ENCODE measurements around the gene SMU1.
"Not testable (repeated sequence)": the region's sequence is repeated elsewhere in the genome, so short reads cannot be mapped to it uniquely, and the experiment has no call there.

Gene SMU1

DNA sequence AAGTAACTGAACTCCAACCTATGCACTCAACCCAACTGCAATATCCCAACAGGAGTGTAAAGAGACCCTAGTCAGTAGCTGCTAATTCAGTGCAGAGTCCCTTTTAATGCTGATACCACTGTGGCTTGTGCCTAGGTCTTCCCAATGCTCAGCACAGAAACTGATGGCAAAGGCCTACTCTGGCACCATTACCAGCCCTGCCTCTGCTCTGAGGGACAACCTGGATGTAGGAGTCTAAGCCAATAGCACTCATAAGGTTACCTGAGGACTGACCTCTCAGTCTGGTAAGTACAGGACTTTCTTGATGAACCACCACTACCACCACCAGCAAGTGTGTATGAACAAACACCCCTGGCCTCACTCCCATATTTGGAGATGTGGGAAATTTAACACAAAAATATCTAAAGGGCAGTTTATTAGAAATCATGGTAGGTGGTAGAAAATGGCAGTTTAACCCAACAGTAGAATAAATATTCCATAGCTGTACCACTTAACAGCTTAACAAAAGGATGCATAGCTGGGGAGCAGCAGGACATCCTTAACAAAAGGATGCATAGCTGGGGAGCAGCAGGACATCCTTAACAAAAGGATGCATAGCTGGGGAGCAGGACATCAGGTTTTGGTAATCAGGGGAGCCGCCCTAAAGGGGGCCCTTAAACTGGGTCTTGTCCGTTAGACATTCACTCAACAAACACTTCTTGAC lies 62.4 kb downstream of the SMU1 start:
- TF ChIP-seq, protein P1, sequence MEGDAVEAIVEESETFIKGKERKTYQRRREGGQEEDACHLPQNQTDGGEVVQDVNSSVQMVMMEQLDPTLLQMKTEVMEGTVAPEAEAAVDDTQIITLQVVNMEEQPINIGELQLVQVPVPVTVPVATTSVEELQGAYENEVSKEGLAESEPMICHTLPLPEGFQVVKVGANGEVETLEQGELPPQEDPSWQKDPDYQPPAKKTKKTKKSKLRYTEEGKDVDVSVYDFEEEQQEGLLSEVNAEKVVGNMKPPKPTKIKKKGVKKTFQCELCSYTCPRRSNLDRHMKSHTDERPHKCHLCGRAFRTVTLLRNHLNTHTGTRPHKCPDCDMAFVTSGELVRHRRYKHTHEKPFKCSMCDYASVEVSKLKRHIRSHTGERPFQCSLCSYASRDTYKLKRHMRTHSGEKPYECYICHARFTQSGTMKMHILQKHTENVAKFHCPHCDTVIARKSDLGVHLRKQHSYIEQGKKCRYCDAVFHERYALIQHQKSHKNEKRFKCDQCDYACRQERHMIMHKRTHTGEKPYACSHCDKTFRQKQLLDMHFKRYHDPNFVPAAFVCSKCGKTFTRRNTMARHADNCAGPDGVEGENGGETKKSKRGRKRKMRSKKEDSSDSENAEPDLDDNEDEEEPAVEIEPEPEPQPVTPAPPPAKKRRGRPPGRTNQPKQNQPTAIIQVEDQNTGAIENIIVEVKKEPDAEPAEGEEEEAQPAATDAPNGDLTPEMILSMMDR (IDR thresholded peaks at IDR 0.05; ENCODE audit: insufficient read depth, missing control alignments) = no peak
- FAIRE-seq = no peak
- no peak for DNase-seq (ENCODE audit: insufficient read length, low spot score)

DNA sequence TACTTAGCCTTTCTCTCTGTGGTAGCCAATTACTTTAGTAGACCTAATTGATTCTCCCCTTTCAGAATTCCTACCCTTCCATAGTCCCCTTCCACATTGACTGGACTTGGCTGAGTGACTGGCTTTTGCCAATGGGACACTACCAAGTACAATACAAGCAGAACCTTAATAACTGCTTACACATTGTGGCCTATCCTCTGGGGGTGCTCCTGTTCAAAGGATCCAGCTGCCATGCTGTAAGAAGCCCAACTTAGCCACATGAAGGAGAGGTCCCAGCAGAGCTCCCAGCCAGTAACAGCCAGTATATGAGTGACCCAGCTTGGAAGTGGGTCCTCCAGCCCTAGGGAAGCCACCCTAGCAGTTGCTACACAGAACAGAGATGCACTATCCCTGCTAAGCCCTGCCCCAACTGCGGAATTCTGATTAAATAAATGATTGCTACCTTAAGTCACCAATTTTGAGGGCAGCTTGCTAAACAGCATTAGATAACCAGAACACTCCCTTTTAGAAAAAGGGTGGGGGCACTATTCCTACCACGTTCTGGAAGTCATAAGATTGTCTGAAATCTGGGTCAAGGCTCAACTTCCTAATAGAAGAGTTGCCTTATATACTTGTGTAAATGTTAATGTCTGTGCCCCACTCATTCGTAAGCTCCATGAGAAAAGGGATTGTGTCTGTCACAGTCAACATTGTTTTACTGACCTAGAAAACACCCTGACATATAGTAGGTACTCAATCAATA lies 64.0 kb downstream of the SMU1 start:
- DNase-seq (ENCODE audit: insufficient read length, low spot score) (no peak), FAIRE-seq (no peak)
- TF ChIP-seq, protein P1 (IDR thresholded peaks at IDR 0.05; ENCODE audit: insufficient read depth, missing control alignments) = no peak

DNA sequence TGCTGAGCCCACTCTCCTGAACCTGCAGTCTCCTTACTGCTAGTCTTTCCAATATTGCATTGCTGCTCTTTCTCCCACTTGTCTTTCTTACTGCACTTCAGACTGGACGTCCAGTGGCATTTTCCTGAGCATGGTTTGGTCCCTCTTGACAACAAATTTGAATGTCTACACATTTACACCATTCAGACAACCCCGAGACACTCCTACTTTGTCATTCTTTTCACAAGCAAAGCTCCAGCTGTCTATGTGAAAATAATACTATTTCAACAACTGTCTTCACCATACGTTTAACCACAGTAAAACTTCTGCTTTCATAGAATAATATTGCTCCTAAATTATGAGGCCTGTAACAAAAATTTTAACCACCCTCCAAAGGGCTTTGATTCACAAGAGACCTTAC lies 64.6 kb downstream of the SMU1 start:
- DNase-seq (ENCODE audit: insufficient read length, low spot score) (no peak), FAIRE-seq (no peak)
- TF ChIP-seq, protein P1 (IDR thresholded peaks at IDR 0.05; ENCODE audit: insufficient read depth, missing control alignments) = no peak

DNA sequence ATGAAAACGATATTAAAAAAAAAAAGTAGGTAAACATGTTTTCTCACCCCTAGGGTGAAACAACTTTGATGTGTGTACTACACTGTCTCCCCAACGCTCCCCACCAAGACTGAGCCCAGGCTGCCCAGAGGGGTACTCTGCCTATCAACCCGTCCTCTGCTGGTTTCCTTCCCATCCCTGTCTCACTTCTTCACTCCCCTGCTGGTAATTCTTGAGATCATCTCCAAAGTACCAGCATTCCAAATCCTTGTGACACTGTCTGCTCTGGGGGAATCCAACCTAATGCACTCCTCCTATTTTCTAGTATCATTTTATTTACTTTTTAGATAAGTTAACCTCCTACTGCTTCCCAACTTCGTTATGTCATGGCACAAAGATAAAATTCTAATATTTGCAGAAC lies 68.7 kb downstream of the SMU1 start:
- TF ChIP-seq, protein P1 (IDR thresholded peaks at IDR 0.05; ENCODE audit: insufficient read depth, missing control alignments) = no peak
- FAIRE-seq (no peak), DNase-seq (ENCODE audit: insufficient read length, low spot score) (no peak)

DNA sequence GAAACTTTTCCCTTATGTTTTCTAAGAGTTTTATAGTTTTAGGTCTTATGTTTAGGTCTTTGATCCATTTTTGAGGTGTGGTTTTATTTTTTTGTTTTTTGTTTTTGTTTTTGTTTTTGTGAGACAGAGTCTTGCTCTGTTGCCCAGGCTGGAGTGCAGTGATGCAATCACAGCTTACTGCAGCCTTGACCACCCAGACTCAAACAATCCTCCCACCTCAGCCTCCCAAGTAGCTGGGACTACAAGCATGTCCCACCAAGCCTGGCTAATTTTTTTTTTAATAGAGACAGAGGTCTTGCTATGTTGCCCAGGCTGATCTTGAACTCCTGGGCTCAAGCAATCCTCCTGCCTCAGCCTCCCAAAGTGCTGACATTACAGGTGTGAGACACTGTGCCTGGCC lies 71.1 kb downstream of the SMU1 start:
- not testable (repeated sequence) for FAIRE-seq; DNase-seq (ENCODE audit: insufficient read length, low spot score)

DNA sequence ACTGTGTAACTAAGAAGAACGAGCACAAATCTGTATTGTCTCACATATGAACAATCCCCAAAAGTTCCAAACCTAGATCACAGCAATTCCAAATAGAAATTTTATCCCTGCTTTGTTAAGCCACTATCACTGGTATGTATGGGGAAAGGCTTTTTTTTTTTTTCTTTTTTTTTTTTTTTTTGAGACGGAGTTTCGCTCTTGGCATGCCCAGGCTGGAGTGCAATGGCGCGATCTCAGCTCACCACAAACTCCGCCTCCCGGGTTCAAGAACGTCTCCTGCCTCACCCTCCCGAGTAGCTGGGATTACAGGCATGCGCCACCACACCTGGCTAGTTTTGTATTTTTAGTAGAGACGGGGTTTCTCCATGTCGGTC lies 75.8 kb downstream of the SMU1 start:
- FAIRE-seq; DNase-seq (ENCODE audit: insufficient read length, low spot score): not testable (repeated sequence)

DNA sequence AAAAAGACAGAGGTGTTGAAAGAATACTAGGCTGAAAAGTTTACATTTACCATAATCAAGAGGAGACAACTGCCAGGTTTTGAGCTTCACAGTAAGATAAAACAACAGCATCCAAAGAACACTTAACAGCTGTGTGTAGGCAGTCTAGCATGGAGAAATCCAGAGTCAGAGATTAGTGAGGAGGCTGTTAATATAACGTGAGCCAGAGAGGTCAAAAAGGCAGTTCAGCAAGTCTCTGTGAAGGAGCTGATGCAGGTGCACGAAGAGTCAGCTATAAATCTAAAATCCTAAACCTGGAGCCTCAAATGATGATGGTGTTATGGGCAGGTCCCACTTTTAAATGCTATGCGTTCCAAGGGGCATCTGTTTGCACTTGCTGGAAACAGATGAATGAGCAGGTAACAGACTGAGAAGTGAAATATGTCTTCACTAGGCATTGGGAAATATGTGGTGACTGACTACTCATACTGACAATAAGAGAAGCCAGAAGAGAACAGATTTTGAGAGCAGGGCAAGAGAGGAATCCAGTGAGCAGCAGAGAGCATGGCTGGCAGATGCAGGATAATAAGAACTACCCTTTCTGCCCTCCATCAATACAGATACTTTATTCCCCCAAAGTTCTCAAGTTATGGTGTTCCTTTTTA lies 83.8 kb downstream of the SMU1 start:
- FAIRE-seq (no peak), DNase-seq (ENCODE audit: insufficient read length, low spot score) (no peak)
- TF ChIP-seq, protein P1 (IDR thresholded peaks at IDR 0.05; ENCODE audit: insufficient read depth, missing control alignments) = no peak

All from D721Med (cell line).